Endodermal cell (in vitro differentiated cells): Measurements from ENCODE around the gene DLAT. TPM values are rescaled to one million over a fixed set of nuclear protein-coding genes. Genes with fewer than 3 reads are reported as not detected.

Experiments used
- DNase-seq: peaks from one replicate; pipeline ENCODE4 v3.0.0-alpha.2; 2017
- H3K27ac ChIP-seq: 2 replicates; pipeline ENCODE4 v1.5.1; 2013; ENCODE audit warnings: mild to moderate bottlenecking, low read depth, low read length, moderate library complexity
- H3K27me3 ChIP-seq: 2 replicates; pipeline ENCODE4 v1.6.1; 2013; ENCODE audit warnings: mild to moderate bottlenecking, low read length, moderate library complexity; ENCODE audit not compliant: insufficient read depth, control insufficient read depth, poor library complexity, severe bottlenecking
- H3K36me3 ChIP-seq: 2 replicates; pipeline ENCODE4 v1.7.0; 2013; ENCODE audit warnings: mild to moderate bottlenecking, low read length, moderate library complexity; ENCODE audit not compliant: control insufficient read depth, insufficient read depth
- H3K4me1 ChIP-seq: one replicate; pipeline ENCODE4 v1.7.0; 2013; ENCODE audit warnings: low read length; ENCODE audit not compliant: control insufficient read depth, insufficient read depth
- H3K4me3 ChIP-seq: 2 replicates; pipeline ENCODE4 v1.5.1; 2013; ENCODE audit warnings: mild to moderate bottlenecking, low read length, moderate library complexity
- H3K9ac ChIP-seq: 2 replicates; pipeline ENCODE4 v1.6.1; 2013; ENCODE audit warnings: mild to moderate bottlenecking, low read length, moderate library complexity; ENCODE audit not compliant: poor library complexity, severe bottlenecking; ENCODE audit errors: extremely low read depth
- H3K9me3 ChIP-seq: 2 replicates; pipeline ENCODE4 v1.6.1; 2013; ENCODE audit warnings: mild to moderate bottlenecking, low read length, moderate library complexity; ENCODE audit not compliant: control insufficient read depth
- H3K27ac Mint-ChIP-seq: 2 replicates; pipeline ENCODE4 v1.8.0; 2020; ENCODE audit warnings: mixed read lengths
- H3K27me3 Mint-ChIP-seq: 2 replicates; pipeline ENCODE4 v1.8.0; 2021; ENCODE audit warnings: mild to moderate bottlenecking, mixed read lengths; ENCODE audit not compliant: insufficient read depth
- H3K36me3 Mint-ChIP-seq: 2 replicates; pipeline ENCODE4 v1.8.0; 2020; ENCODE audit warnings: low read depth, mixed read lengths
- H3K4me1 Mint-ChIP-seq: 2 replicates; pipeline ENCODE4 v1.8.0; 2020; ENCODE audit warnings: mixed read lengths
- H3K4me3 Mint-ChIP-seq: 2 replicates; pipeline ENCODE4 v1.8.0; 2020; ENCODE audit warnings: mild to moderate bottlenecking, moderate library complexity, mixed read lengths
- H3K9me3 Mint-ChIP-seq: 2 replicates; pipeline ENCODE4 v1.8.0; 2020; ENCODE audit warnings: mild to moderate bottlenecking, mixed read lengths
- WGBS, 2 experiments: methylation state at CpG; one replicate each; pipeline versions ENCODE4 v1.1.5 to v1.1.7; 2013; ENCODE audit warnings: missing lambda C conversion rate in 2 of 2, mixed read lengths in 1 of 2; ENCODE audit not compliant: insufficient coverage in 1 of 2, insufficient read length in 1 of 2; 5-methylcytosine and 5-hydroxymethylcytosine counted together
- long read RNA-seq, 4 experiments: library from polyadenylated mRNA in 2 of 4; library from RNA in 1 of 4; library from capped mRNA in 1 of 4; stranded (forward) in 3 of 4; unstranded in 1 of 4; transcript quantifications; one replicate each; pipeline ENCODE4 v2.0.0, GENCODE V29; 2020 to 2021; ENCODE audit warnings: inconsistent platforms in 1 of 4
- polyA plus RNA-seq, 2 experiments: library from polyadenylated mRNA; stranded (reverse); fragments of 50-300 nt; gene quantifications; one replicate each; pipeline ENCODE4 v1.2.3, GENCODE V29; 2013
- total RNA-seq, 2 donors: library from RNA; stranded (reverse); fragmentation: NEBNext Ultra II Directional in 1 of 2; extraction: Animal tissue kit (Norgen Biotek cat#: 25700) in 1 of 2; gene quantifications; 2 replicates in 1 of 2; 3 replicates in 1 of 2; pipeline ENCODE4 v1.2.1, GENCODE V29; 2021
- TF ChIP-seq, protein P1 (sequence below): fragments of 200-600 bp; sonication (generic); conservative IDR thresholded peaks from 2 replicates; pipeline ENCODE4 v1.5.0; 2021; ENCODE audit warnings: antibody characterized with exemption, mild to moderate bottlenecking

Gene DLAT
- 10 to 100 TPM; 46.1 to 53.2 TPM for total RNA-seq
- 43.6 TPM for polyA plus RNA-seq (2013, experiment 1 of 2)
- polyA plus RNA-seq (2013, experiment 2 of 2), result 41.4 TPM
- long read RNA-seq, experiment 1, full-length matches to known transcripts, result 19 of 35 reads
- long read RNA-seq, experiment 1, partial matches to known transcripts, result 14 of 35 reads
- long read RNA-seq, experiment 1, other reads (novel, unspliced or antisense), result 2 of 35 reads
- long read RNA-seq, experiment 2, full-length matches to known transcripts, result 144 of 160 reads
- long read RNA-seq, experiment 2, partial matches to known transcripts, result 7 of 160 reads
- long read RNA-seq, experiment 2, other reads (novel, unspliced or antisense), result 9 of 160 reads
- long read RNA-seq, experiment 3, full-length matches to known transcripts, result 344 of 379 reads
- long read RNA-seq, experiment 3, partial matches to known transcripts, result 14 of 379 reads
- long read RNA-seq, experiment 3, other reads (novel, unspliced or antisense), result 21 of 379 reads
- long read RNA-seq, experiment 4, full-length matches to known transcripts, result 23 of 38 reads
- long read RNA-seq, experiment 4, partial matches to known transcripts, result 5 of 38 reads
- long read RNA-seq, experiment 4, other reads (novel, unspliced or antisense), result 10 of 38 reads

DNA sequence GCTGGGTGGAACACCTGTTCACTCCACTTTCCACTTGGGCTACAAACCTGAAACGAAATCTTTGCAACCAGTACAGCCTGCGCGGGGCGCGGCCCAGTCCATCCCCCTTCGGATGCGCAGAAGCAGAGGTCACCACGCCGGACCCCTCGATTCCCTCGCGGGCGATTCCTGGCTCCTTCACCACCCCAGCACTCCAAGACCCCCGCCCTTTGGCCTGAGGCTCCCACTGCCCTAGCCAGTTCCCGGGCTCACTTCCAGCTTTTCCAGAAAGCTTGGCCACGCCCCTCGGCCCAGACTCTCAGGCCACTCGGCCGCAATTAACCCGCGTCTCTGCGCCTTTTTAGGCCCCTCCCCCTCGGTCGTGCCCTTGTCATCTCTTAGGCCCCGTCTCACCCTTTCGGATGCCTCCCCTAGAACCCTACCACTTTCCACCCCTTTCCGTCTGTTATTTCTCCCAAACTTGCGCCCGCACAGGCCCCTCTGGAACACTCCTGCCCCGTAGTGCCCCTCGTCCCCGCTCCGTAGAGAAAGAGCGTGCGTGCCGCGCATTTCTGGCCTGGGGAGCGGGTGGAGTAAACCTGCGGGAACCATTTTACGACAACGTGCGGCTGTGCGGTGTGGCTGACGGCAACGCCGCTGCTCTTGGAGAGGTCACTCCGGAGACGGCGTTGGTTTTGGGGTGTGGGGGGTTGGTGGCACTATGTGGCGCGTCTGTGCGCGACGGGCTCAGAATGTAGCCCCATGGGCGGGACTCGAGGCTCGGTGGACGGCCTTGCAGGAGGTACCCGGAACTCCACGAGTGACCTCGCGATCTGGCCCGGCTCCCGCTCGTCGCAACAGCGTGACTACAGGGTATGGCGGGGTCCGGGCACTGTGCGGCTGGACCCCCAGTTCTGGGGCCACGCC, at the start of gene DLAT:
Gene DLAT (plus strand): TSS at position 636 of the 906 bp plus-strand sequence. CDS start 65 bp downstream, at position 701.
- 0% methylated on average over 20 to 71 of the region's 71 CpGs for WGBS, 2 experiments
- Mint-ChIP-seq H3K36me3 (peaks cover 25% of the 10 kb centered on the region), H3K27ac (peak within 1 kb of the TSS; percentile 100), H3K27me3 (no peaks in the 10 kb centered on the region), H3K9me3 (peaks cover 2% of the 10 kb centered on the region), H3K4me3 (peak within 1 kb of the TSS; percentile 98), H3K4me1 (peaks cover 4% of the 10 kb centered on the region)
- H3K27me3 ChIP-seq, result no peaks in the 10 kb centered on the region
- H3K36me3 ChIP-seq, result peaks cover 23% of the 10 kb centered on the region
- peak within 1 kb of the TSS; percentile 86 for H3K27ac ChIP-seq
- DNase-seq, result peak; percentile 98
- TF ChIP-seq, protein P1, sequence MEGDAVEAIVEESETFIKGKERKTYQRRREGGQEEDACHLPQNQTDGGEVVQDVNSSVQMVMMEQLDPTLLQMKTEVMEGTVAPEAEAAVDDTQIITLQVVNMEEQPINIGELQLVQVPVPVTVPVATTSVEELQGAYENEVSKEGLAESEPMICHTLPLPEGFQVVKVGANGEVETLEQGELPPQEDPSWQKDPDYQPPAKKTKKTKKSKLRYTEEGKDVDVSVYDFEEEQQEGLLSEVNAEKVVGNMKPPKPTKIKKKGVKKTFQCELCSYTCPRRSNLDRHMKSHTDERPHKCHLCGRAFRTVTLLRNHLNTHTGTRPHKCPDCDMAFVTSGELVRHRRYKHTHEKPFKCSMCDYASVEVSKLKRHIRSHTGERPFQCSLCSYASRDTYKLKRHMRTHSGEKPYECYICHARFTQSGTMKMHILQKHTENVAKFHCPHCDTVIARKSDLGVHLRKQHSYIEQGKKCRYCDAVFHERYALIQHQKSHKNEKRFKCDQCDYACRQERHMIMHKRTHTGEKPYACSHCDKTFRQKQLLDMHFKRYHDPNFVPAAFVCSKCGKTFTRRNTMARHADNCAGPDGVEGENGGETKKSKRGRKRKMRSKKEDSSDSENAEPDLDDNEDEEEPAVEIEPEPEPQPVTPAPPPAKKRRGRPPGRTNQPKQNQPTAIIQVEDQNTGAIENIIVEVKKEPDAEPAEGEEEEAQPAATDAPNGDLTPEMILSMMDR, result no peak
- peak within 1 kb of the TSS; percentile 96 for H3K4me3 ChIP-seq
- H3K4me1 ChIP-seq, result no peaks in the 10 kb centered on the region
- peak within 1 kb of the TSS; percentile 81 for H3K9ac ChIP-seq
- no peaks in the 10 kb centered on the region for H3K9me3 ChIP-seq

DNA sequence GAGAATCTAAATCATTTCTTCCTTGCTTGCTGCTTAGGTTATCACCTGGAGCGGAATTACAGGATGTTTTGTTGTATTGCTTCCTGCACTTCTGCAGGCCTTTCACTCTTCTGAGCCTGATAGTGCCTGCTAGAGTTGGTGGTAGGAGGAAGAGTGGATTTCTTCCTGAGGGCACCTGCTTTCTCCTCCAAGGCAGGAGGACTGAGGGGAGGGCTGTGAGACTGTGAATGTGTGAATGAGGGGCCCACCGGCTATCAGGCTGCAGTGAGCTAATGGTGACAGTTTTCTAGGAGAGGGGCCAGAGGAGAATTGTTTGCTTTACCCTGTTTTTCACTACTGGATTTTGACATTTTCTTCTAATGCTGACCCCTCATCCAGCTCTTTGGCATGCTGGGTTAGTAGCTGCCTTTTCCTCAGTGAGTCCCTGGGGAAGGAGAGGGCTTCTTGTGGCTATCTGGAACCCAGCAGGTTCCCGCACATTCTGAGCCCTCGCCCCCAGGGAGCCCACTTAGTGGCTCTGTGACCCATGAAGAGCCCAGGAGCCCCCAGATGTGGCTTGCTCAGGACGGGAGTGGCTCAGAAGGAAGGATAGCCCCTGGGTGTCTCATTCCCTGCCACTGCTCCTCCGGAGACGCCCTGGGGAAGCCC, 49.0 kb upstream of the DLAT start:
- H3K4me3 Mint-ChIP-seq, result peak overlapping the region; percentile 62

More for the DNA sequence above, 49.0 kb upstream of the DLAT start:
- H3K9me3 ChIP-seq, result no peaks in the 10 kb centered on the region
- H3K4me1 Mint-ChIP-seq, result peaks cover 20% of the 10 kb centered on the region
- H3K27ac ChIP-seq, result no peak overlapping the region
- no peak overlapping the region for H3K9ac ChIP-seq
- peaks cover 15% of the 10 kb centered on the region for H3K27me3 Mint-ChIP-seq
- no peaks in the 10 kb centered on the region for H3K4me1 ChIP-seq
- no peaks in the 10 kb centered on the region for H3K36me3 ChIP-seq
- H3K4me3 ChIP-seq, result peak overlapping the region; percentile 73
- peak overlapping the region; percentile 13 for H3K27ac Mint-ChIP-seq
- no peaks in the 10 kb centered on the region for H3K9me3 Mint-ChIP-seq
- no peak for DNase-seq
- H3K36me3 Mint-ChIP-seq, result peaks cover 2% of the 10 kb centered on the region
- TF ChIP-seq, protein P1, result no peak
- WGBS, 2 experiments, result 39 to 80% methylated on average over 1 to 7 of the region's 7 CpGs
- H3K27me3 ChIP-seq, result peaks cover 19% of the 10 kb centered on the region
